Activated CD4-positive, alpha-beta T cell treated with anti-CD3 and anti-CD28 coated beads for 36 hours (primary cell): Measurements from ENCODE around the gene ADAMTS12. TPM values are rescaled to one million over a fixed set of nuclear protein-coding genes. Genes with fewer than 3 reads are reported as not detected.

Experiments
- ATAC-seq: fragments of 200-7000 bp; cut with Tn5 transposase; one replicate; pipeline ENCODE4 v1.10.0; 2021; ENCODE audit warnings: mild to moderate bottlenecking, moderate library complexity
- CTCF ChIA-PET: fragments of 350-600 bp; sonication (Branson Sonifier 250); formaldehyde crosslinking; loops from one replicate; lab custom pipeline; 2021; ENCODE audit warnings: antibody characterized with exemption; lab: Charles Lee
- POLR2A ChIA-PET: fragments of 350-600 bp; sonication (Branson Sonifier 250); formaldehyde crosslinking; loops from one replicate; lab custom pipeline; 2021; ENCODE audit warnings: antibody characterized with exemption, inconsistent platforms; lab: Charles Lee
- DNase-seq: peaks from one replicate; pipeline ENCODE4 v3.0.0-alpha.2; 2020
- H3K27ac Mint-ChIP-seq: one replicate; pipeline ENCODE4 v1.8.0; 2021; ENCODE audit warnings: mixed read lengths
- H3K27me3 Mint-ChIP-seq: one replicate; pipeline ENCODE4 v1.8.0; 2021; ENCODE audit warnings: mixed read lengths
- H3K36me3 Mint-ChIP-seq: one replicate; pipeline ENCODE4 v1.8.0; 2021; ENCODE audit warnings: low read depth, mixed read lengths
- H3K4me1 Mint-ChIP-seq: one replicate; pipeline ENCODE4 v1.8.0; 2021; ENCODE audit warnings: mixed read lengths
- H3K4me3 Mint-ChIP-seq: one replicate; pipeline ENCODE4 v1.8.0; 2021; ENCODE audit warnings: mild to moderate bottlenecking, moderate library complexity, mixed read lengths
- H3K9me3 Mint-ChIP-seq: one replicate; pipeline ENCODE4 v1.8.0; 2021; ENCODE audit warnings: low read depth, mixed read lengths
- intact Hi-C, 2 experiments: fragments of 100-400 bp; cut with DNase I in 1 of 2; cut with micrococcal nuclease in 1 of 2; formaldehyde crosslinking; loops; one replicate each; pipeline versions ENCODE4 v1.14.2 to v1.15.1; 2022 to 2024; cut with DNase I, micrococcal nuclease
- total RNA-seq, 2 experiments: library from RNA; stranded (reverse); gene quantifications; one replicate each; pipeline ENCODE4 v1.2.3, GENCODE V29; 2021

The ADAMTS12 gene
- total RNA-seq, 2 experiments from 2014 or later = not detected

DNA sequence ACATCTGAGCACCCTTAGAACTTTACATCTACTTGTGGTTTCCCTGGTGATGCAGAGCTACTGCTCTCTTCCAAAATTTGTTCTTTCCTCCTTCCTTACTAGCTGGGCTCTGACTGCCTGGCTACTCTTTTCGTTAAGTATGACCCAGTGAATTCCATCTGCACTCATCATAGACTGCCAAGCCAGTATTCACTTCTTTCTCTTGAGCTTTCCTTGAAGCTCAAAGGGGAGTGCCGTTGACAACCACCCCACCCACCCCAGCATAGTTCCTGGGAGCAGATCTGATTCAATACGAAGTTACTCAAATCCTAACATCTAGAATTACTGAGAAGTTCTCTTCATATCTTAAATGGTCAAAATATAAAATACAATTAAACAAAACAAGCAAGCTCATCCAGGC lies 190.5 kb downstream of the ADAMTS12 start:
- Mint-ChIP-seq H3K27me3 (no peaks in the 10 kb centered on the region), H3K9me3 (no peaks in the 10 kb centered on the region), H3K27ac (no peak overlapping the region), H3K36me3 (no peaks in the 10 kb centered on the region), H3K4me1 (no peaks in the 10 kb centered on the region), H3K4me3 (no peak overlapping the region)
- ATAC-seq = no peak
- intact Hi-C loops = no loop called here
- CTCF ChIA-PET = no interaction called here
- DNase-seq = no peak
- POLR2A ChIA-PET = no interaction called here

- CTCF ChIA-PET = no interaction called here
- DNase-seq = no peak
- no peaks in the 10 kb centered on the region for H3K4me1 Mint-ChIP-seq
- no peaks in the 10 kb centered on the region for H3K36me3 Mint-ChIP-seq
- ATAC-seq = no peak
- H3K9me3 Mint-ChIP-seq = peaks cover 3% of the 10 kb centered on the region
- intact Hi-C loops = no loop called here
- no peak overlapping the region for H3K4me3 Mint-ChIP-seq
- POLR2A ChIA-PET = no interaction called here
- no peak overlapping the region for H3K27ac Mint-ChIP-seq
- peaks cover 7% of the 10 kb centered on the region for H3K27me3 Mint-ChIP-seq
Observed at GRCh38 chr5:33696411-33696810, 195.4 kb downstream of the ADAMTS12 start.

GRCh38 chr5:33692980-33693379 lies 198.8 kb downstream of the ADAMTS12 start:
- ATAC-seq (no peak), DNase-seq (no peak)
- ChIA-PET CTCF (interaction anchor here (1.5 kb wide), 1 partner anchor 18 kb away, joined by 4 read pairs; no protein-coding TSS in a partner anchor), POLR2A (no interaction called here)
- peaks cover 3% of the 10 kb centered on the region for H3K9me3 Mint-ChIP-seq
- H3K4me1 Mint-ChIP-seq = no peaks in the 10 kb centered on the region
- no peaks in the 10 kb centered on the region for H3K36me3 Mint-ChIP-seq
- peaks cover 12% of the 10 kb centered on the region for H3K27me3 Mint-ChIP-seq
- no peak overlapping the region for H3K4me3 Mint-ChIP-seq
- intact Hi-C loops = no loop called here
- H3K27ac Mint-ChIP-seq = no peak overlapping the region

GRCh38 chr5:33691856-33692255 lies 199.9 kb downstream of the ADAMTS12 start:
- ATAC-seq (no peak), DNase-seq (no peak)
- peaks cover 3% of the 10 kb centered on the region for H3K9me3 Mint-ChIP-seq
- intact Hi-C loops = no loop called here
- ChIA-PET POLR2A (no interaction called here), CTCF (no interaction called here)
- no peaks in the 10 kb centered on the region for H3K4me1 Mint-ChIP-seq
- H3K27ac Mint-ChIP-seq = no peak overlapping the region
- no peaks in the 10 kb centered on the region for H3K36me3 Mint-ChIP-seq
- H3K27me3 Mint-ChIP-seq = peaks cover 12% of the 10 kb centered on the region
- no peak overlapping the region for H3K4me3 Mint-ChIP-seq

- H3K4me3 Mint-ChIP-seq = no peak overlapping the region
- CTCF ChIA-PET = interaction anchor here (0.6 kb wide), 1 partner anchor 49 kb away, joined by 3 read pairs; no protein-coding TSS in a partner anchor
- peaks cover 3% of the 10 kb centered on the region for H3K9me3 Mint-ChIP-seq
- no peaks in the 10 kb centered on the region for H3K4me1 Mint-ChIP-seq
- intact Hi-C loops = no loop called here
- ATAC-seq (no peak), DNase-seq (no peak)
- H3K27me3 Mint-ChIP-seq = peaks cover 12% of the 10 kb centered on the region
- H3K36me3 Mint-ChIP-seq = no peaks in the 10 kb centered on the region
- no peak overlapping the region for H3K27ac Mint-ChIP-seq
- POLR2A ChIA-PET = no interaction called here
Observed at GRCh38 chr5:33690374-33691135, 201.2 kb downstream of the ADAMTS12 start.

- DNase-seq = no peak
- POLR2A ChIA-PET = no interaction called here
- Mint-ChIP-seq H3K9me3 (peaks cover 2% of the 10 kb centered on the region), H3K36me3 (no peaks in the 10 kb centered on the region), H3K4me3 (no peak overlapping the region), H3K27ac (no peak overlapping the region), H3K27me3 (peaks cover 6% of the 10 kb centered on the region), H3K4me1 (no peaks in the 10 kb centered on the region)
- intact Hi-C loops = no loop called here
- CTCF ChIA-PET = no interaction called here
- ATAC-seq = no peak
Observed at GRCh38 chr5:33688526-33688925, 203.3 kb downstream of the ADAMTS12 start.

DNA sequence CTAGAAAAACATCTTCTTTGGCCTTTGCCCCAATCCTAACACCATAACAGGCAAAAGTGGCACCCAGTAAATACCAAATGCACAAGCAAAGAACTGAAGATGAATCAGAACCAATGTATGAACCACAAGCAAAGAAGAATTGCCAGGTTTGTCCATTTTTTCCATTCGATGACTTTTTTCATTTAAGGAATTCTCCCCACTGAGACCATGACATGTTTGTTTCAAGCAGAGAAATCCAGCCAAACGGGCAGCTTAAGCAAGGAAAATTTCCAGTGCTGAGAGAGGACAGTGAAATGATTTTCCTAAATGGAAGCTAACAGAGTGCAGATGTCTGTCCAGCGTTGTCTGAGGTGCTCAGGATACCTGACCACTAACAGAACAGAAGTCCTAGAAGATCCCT lies 203.7 kb downstream of the ADAMTS12 start:
- POLR2A ChIA-PET = no interaction called here
- no peak overlapping the region for H3K4me3 Mint-ChIP-seq
- CTCF ChIA-PET = no interaction called here
- no peaks in the 10 kb centered on the region for H3K36me3 Mint-ChIP-seq
- no peak overlapping the region for H3K27ac Mint-ChIP-seq
- ATAC-seq (no peak), DNase-seq (no peak)
- intact Hi-C loops = no loop called here
- no peaks in the 10 kb centered on the region for H3K4me1 Mint-ChIP-seq
- H3K27me3 Mint-ChIP-seq = peaks cover 5% of the 10 kb centered on the region
- H3K9me3 Mint-ChIP-seq = no peaks in the 10 kb centered on the region

- POLR2A ChIA-PET = no interaction called here
- no peaks in the 10 kb centered on the region for H3K36me3 Mint-ChIP-seq
- no peaks in the 10 kb centered on the region for H3K4me1 Mint-ChIP-seq
- intact Hi-C loops = no loop called here
- no peaks in the 10 kb centered on the region for H3K9me3 Mint-ChIP-seq
- H3K27me3 Mint-ChIP-seq = peaks cover 5% of the 10 kb centered on the region
- DNase-seq (no peak), ATAC-seq (no peak)
- H3K27ac Mint-ChIP-seq = no peak overlapping the region
- no peak overlapping the region for H3K4me3 Mint-ChIP-seq
- CTCF ChIA-PET = no interaction called here
Observed at GRCh38 chr5:33685873-33686755, 205.7 kb downstream of the ADAMTS12 start.

DNA sequence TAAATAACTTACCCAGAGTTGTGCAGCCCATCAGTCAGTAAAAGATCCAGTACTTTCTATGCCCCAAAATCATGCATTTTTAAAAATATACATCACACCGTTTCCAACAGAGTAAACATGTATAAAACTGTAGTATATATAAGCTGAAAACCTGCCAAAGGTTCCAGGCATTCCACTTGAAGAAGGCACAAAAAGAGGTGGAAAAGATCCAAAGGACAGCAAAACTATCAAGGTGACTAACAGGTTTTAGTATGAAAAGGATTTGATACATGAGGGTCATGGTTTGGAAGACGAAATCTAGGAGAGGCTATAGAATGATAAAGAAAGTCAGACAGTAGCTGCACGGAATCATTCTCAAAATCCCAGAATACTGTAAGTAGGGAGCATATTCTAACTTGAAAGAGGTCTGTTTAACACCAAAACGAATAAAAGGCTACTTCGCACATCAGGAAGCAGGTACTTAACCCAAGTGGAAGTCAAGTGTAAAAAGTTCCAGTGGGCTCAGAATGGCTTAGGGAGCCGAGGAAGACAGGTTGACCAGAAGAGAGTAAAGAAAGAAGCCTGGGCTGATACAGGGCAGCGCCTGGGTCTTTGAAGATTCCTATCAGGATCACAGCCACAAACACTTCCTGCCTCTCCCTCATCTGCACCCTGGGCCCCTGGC lies 207.2 kb downstream of the ADAMTS12 start:
- ChIA-PET CTCF (no interaction called here), POLR2A (interaction anchor here (0.8 kb wide), 1 partner anchor 96 kb away, joined by 3 read pairs; no protein-coding TSS in a partner anchor)
- Mint-ChIP-seq H3K4me3 (no peak overlapping the region), H3K27me3 (peaks cover 2% of the 10 kb centered on the region), H3K9me3 (no peaks in the 10 kb centered on the region), H3K27ac (no peak overlapping the region), H3K4me1 (no peaks in the 10 kb centered on the region), H3K36me3 (no peaks in the 10 kb centered on the region)
- intact Hi-C loops = no loop called here
- ATAC-seq (no peak), DNase-seq (no peak)

DNA sequence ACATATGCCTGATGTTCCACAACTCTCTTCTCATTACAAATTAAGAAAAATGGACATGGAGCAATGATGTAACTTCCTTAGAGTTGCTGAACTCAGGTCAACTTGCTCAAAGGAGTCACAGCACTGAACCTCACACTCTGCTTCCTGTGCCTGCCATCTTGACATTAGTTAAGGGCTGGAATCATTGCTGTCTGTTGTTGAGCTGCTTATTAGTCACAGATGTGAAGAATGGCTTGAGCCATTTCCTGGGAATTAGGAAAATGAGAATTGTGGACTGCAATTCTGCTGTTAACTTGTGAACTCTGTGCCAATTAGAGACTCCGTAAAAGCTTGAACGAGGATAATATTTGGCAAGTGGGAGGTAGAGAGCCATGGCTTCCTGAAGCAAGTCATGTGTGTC lies 212.0 kb downstream of the ADAMTS12 start:
- Mint-ChIP-seq H3K27ac (no peak overlapping the region), H3K36me3 (no peaks in the 10 kb centered on the region), H3K4me3 (no peak overlapping the region), H3K27me3 (no peaks in the 10 kb centered on the region), H3K9me3 (no peaks in the 10 kb centered on the region), H3K4me1 (no peaks in the 10 kb centered on the region)
- ChIA-PET CTCF (no interaction called here), POLR2A (no interaction called here)
- ATAC-seq (no peak), DNase-seq (no peak)
- intact Hi-C loops = no loop called here

DNA sequence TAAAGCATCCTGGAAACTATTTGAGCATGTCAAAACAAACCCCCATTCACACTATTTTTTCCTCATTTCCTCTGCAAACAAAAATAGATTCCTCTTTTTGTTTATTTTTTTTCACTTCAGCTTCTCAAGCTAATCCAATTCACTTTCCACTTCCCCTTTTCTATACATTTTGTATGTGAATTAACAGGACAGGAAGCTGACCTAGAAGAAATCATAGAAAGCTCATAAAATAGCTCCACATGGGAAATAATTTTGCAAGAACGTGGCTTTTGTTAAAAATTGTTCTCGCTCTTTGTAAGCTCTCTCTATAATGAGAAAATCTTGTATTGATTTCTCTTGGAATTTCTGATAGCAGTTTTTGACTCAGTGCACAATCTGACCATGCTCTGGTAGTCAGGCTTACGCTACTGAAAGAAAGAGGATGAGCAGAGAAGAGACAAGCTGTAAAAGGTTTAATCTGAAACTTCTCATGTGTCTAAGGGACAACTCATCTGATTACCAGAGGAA lies 215.8 kb downstream of the ADAMTS12 start:
- no peak overlapping the region for H3K4me3 Mint-ChIP-seq
- no peaks in the 10 kb centered on the region for H3K4me1 Mint-ChIP-seq
- H3K9me3 Mint-ChIP-seq = no peaks in the 10 kb centered on the region
- DNase-seq (no peak), ATAC-seq (no peak)
- H3K27ac Mint-ChIP-seq = no peak overlapping the region
- CTCF ChIA-PET = no interaction called here
- POLR2A ChIA-PET = no interaction called here
- H3K27me3 Mint-ChIP-seq = no peaks in the 10 kb centered on the region
- intact Hi-C loops = no loop called here
- H3K36me3 Mint-ChIP-seq = no peaks in the 10 kb centered on the region
